ENCODE measurements around the gene TMPRSS9.

Gene TMPRSS9

DNA sequence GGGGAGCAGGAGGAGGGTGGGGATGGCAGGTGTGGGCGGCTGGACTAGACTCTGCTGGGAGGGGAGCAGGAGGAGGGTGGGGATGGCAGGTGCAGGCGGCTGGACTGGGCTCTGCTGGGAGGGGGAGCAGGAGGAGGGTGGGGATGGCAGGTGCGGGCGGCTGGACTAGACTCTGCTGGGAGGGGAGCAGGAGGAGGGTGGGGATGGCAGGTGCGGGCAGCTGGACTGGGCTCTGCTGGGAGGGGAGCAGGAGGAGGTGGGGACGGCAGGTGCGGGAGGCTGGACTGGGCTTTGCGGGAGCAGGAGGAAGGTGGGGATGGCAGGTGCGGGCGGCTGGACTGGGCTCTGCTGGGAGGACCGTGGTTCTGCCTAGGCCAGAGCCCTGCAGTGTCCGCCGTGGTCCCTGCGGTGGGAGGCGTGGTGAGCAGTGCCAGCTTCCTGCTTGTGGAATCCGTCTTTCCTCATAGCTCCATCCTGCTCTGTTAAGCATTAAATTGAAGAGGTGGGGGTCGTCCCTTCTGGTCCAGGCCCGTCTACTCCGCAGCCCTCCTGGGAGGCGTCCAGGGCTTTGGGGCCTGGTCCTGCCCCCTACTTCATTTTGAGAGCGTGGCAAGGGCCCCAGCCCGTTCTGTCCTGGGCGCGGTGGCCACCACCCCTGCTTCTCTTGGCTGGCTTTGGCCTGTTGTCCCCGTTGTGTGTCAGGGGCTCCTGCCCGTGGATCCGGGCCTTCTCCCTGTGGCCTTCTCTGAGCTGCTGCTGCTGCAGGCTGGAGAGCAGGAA, 26.8 kb upstream of the TMPRSS9 start:
- Mint-ChIP-seq H3K4me3 (peak overlapping the region; percentile 61 to 75), H3K9me3 (peaks cover 0 to 5% of the 10 kb centered on the region in 2 donors), H3K36me3 (peaks cover 32 to 43% of the 10 kb centered on the region in 2 donors), H3K27me3 (no peaks in the 10 kb centered on the region), H3K4me1 (peaks cover 66 to 82% of the 10 kb centered on the region in 2 donors), H3K27ac (peak overlapping the region; percentile 62)
- no peak for DNase-seq
- ATAC-seq (replicated peaks): no peak

DNA sequence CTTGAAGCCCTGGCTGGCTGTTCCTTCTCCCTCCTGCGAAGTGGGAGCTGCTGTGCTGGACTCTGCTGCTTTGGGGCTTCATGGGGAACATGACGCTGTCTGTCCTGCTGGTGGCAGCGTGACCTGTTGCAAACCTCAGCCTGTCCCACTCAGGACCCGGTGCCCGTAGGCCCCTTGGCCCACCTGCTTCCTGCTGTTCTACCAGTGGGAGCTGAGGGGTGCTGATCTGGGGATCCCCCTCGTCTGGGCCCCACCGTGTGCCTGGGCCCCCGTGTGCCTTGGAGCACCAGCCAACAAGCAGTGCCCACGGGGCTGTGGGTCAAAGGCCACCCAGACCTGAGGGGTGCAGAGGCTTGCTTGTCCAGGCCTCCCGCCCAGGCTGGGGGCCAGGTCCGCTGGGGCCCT, 26.3 kb upstream of the TMPRSS9 start:
- DNase-seq (no peak), ATAC-seq (replicated peaks) (no peak)
- Mint-ChIP-seq H3K9me3 (peaks cover 0 to 5% of the 10 kb centered on the region in 2 donors), H3K4me1 (peaks cover 64 to 82% of the 10 kb centered on the region in 2 donors), H3K27me3 (no peaks in the 10 kb centered on the region), H3K36me3 (peaks cover 30 to 43% of the 10 kb centered on the region in 2 donors), H3K27ac (peak overlapping the region; percentile 62), H3K4me3 (peak overlapping the region; percentile 61 to 75)

DNA sequence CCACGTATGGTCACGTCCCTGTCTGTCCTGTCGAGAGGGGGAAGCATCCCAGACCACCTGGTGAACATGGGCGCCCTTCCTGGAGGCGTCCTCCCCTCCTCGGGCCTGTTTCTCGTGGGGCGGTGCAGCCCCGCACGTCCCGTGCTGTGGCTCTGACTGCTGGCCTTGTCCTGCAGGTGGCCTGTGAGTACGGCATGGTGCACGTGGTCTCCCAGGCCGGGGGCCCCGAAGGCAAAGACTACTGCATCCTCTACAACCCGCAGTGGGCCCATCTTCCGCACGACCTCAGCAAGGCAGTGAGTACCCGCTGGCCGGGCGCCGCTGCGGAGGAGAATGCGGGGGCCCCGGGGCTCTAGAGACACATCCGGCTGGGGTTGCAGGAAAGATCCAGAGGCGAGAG, 25.6 kb upstream of the TMPRSS9 start:
- DNase-seq: no peak
- peaks cover 61 to 75% of the 10 kb centered on the region in 2 donors for H3K4me1 Mint-ChIP-seq
- no peak overlapping the region for H3K27ac Mint-ChIP-seq
- no peaks in the 10 kb centered on the region for H3K27me3 Mint-ChIP-seq
- ATAC-seq (replicated peaks): no peak
- peaks cover 29 to 38% of the 10 kb centered on the region in 2 donors for H3K36me3 Mint-ChIP-seq
- H3K9me3 Mint-ChIP-seq: peaks cover 0 to 5% of the 10 kb centered on the region in 2 donors
- H3K4me3 Mint-ChIP-seq: no peak overlapping the region

DNA sequence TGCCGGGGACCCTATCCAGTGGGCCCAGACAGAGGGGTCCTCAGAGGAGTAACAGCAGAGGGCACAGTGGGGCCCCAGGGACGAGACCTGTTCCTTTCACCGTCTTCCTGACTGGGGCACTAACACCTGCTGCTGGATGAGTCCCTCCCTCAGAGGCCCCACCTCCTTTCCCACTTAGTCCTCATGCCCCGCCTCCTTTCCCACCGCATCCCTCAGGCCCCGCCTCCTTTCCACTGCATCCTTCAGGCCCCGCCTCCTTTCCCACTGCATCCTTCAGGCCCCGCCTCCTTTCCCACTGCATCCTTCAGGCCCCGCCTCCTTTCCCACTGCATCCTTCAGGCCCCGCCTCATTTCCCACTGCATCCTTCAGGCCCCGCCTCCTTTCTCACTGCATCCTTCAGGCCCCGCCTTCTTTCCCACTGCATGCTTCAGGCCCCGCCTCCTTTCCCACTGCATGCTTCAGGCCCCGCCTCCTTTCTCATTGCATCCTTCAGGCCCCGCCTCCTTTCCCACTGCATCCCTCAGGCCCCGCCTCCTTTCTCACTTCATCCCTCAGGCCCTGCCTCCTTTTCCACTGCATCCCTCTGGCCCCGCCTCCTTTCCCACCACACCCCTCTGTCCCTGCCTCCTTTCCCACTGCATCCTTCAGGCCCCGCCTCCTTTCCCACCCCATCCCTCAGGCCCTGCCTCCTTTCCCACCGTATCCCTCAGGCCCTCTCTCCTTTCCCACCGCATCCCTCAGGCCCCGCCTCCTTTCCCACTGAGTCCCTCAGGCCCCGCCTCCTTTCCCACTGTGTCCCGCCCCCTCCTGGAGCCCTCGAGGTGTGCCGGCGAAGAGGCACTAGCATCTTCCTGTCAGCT, 24.8 kb upstream of the TMPRSS9 start:
- Mint-ChIP-seq H3K27ac (no peak overlapping the region), H3K4me1 (peaks cover 55 to 68% of the 10 kb centered on the region in 2 donors), H3K27me3 (no peaks in the 10 kb centered on the region), H3K9me3 (peaks cover 0 to 5% of the 10 kb centered on the region in 2 donors), H3K4me3 (no peak overlapping the region), H3K36me3 (peaks cover 25 to 33% of the 10 kb centered on the region in 2 donors)
- DNase-seq (no peak), ATAC-seq (replicated peaks) (no peak)

- Mint-ChIP-seq H3K9me3 (peaks cover 0 to 5% of the 10 kb centered on the region in 2 donors), H3K36me3 (peaks cover 25 to 33% of the 10 kb centered on the region in 2 donors), H3K27ac (no peak overlapping the region), H3K4me3 (no peak overlapping the region), H3K27me3 (no peaks in the 10 kb centered on the region), H3K4me1 (peaks cover 51 to 61% of the 10 kb centered on the region in 2 donors)
- ATAC-seq (replicated peaks) (no peak), DNase-seq (no peak)
Measured at GRCh38 chr19:2335848-2336247, 24.2 kb upstream of the TMPRSS9 start.

DNA sequence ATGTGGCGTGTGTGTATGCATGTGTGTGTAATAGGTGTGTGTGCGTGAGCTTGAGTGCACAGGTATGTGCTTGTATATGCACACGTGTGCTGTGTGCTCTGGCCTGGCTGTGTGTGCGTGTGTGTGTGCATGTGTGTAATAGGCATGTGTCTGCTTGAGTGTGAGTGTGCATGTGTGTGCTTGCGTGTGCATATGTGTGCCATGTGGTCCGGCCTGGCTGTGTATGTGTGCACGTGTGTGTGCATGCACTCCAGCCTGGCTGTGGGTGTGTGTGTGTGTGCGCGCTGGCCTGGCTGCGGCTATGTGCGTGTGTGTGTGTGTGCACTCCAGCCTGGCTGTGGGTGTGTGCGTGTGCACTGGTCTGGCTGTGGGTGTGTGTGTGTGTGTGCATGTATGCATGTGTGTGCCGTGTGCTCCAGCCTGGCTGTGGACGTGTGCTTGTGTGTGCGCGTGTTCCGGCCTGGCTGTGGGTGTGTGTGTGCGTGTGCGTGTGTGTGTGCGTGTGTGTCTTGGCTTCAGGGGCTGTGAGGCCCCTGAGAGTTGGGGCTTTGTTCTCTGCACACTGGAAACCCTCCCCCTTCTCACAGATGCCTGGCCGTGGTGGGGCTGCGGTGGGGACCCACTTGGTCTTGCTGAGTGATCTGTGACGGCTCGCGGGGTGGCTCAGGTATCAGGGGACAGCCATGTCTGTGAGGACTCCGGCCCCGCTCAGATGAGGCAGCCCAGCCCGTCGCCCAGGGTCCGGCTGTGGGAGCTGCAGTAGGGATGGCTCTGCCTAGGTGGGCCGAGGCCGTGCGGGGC, 23.3 kb upstream of the TMPRSS9 start:
- Mint-ChIP-seq H3K4me1 (peaks cover 43 to 52% of the 10 kb centered on the region in 2 donors), H3K9me3 (peaks cover 0 to 5% of the 10 kb centered on the region in 2 donors), H3K4me3 (no peak overlapping the region), H3K36me3 (peaks cover 28 to 33% of the 10 kb centered on the region in 2 donors), H3K27me3 (no peaks in the 10 kb centered on the region), H3K27ac (no peak overlapping the region)
- ATAC-seq (replicated peaks) (no peak), DNase-seq (no peak)

DNA sequence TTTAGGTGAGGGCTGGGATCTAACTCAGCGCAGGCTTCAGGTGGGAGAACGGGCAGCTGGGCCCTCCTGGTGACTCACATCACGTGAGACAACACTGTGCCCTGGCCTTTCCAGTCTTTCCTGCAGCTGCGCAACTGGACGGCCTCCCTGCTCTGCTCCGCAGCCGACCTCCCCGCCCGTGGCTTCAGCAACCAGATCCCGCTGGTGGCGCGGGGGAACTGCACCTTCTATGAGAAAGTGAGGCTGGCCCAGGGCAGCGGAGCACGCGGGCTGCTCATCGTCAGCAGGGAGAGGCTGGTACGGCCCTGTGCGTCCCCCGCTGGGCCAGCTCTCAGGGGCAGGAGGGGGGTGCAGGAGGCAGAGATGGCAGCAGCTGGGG, 22.7 kb upstream of the TMPRSS9 start:
- H3K27me3 Mint-ChIP-seq: no peaks in the 10 kb centered on the region
- no peak for ATAC-seq (replicated peaks)
- H3K36me3 Mint-ChIP-seq: peaks cover 28 to 33% of the 10 kb centered on the region in 2 donors
- no peak overlapping the region for H3K4me3 Mint-ChIP-seq
- DNase-seq: no peak
- H3K9me3 Mint-ChIP-seq: peaks cover 0 to 5% of the 10 kb centered on the region in 2 donors
- H3K4me1 Mint-ChIP-seq: peaks cover 37 to 47% of the 10 kb centered on the region in 2 donors
- peak overlapping the region; percentile 62 for H3K27ac Mint-ChIP-seq

DNA sequence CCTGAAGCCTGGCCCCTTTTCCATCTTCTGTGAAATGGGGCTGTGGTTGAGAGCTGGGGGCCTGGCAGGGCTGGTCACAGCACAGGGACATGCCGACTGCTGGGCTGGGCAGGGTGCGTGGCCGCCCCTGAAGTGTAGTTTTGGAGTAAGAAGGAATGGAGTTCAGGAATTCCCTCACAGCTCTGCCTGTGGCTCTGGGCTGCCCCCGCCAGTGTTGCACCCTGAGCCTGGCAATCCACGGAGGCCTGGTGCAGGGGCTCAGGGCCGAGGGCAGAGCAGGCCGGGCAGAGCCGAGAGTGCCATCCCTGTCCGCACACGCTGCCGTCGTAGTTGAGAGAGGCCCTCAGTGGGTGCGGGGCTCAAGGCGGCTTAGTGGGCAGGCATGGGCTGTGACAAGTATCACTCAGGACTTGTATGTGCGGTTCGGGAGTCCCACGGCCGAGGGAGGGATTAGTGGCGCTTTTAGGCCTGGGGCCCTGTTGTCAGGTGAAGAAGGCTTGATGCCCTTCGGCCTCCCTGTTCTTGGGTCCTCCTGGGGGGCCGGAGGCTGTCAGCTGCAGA, 21.9 kb upstream of the TMPRSS9 start:
- H3K4me3 Mint-ChIP-seq: no peak overlapping the region
- no peaks in the 10 kb centered on the region for H3K27me3 Mint-ChIP-seq
- peaks cover 28 to 33% of the 10 kb centered on the region in 2 donors for H3K36me3 Mint-ChIP-seq
- H3K4me1 Mint-ChIP-seq: peaks cover 32 to 40% of the 10 kb centered on the region in 2 donors
- ATAC-seq (replicated peaks) (no peak), DNase-seq (no peak)
- no peak overlapping the region for H3K27ac Mint-ChIP-seq
- peaks cover 0 to 5% of the 10 kb centered on the region in 2 donors for H3K9me3 Mint-ChIP-seq

GRCh38 chr19:2338751-2339643, 21.1 kb upstream of the TMPRSS9 start:
- Mint-ChIP-seq H3K27ac (no peak overlapping the region), H3K36me3 (peaks cover 28 to 33% of the 10 kb centered on the region in 2 donors), H3K27me3 (no peaks in the 10 kb centered on the region), H3K4me1 (peaks cover 25 to 31% of the 10 kb centered on the region in 2 donors), H3K9me3 (peaks cover 0 to 5% of the 10 kb centered on the region in 2 donors), H3K4me3 (no peak overlapping the region)
- DNase-seq (no peak), ATAC-seq (replicated peaks) (no peak)

- ATAC-seq (replicated peaks) (no peak), DNase-seq (no peak)
- no peaks in the 10 kb centered on the region for H3K27me3 Mint-ChIP-seq
- peaks cover 19 to 23% of the 10 kb centered on the region in 2 donors for H3K4me1 Mint-ChIP-seq
- no peak overlapping the region for H3K27ac Mint-ChIP-seq
- no peak overlapping the region for H3K4me3 Mint-ChIP-seq
- H3K9me3 Mint-ChIP-seq: peaks cover 0 to 5% of the 10 kb centered on the region in 2 donors
- H3K36me3 Mint-ChIP-seq: peaks cover 25 to 34% of the 10 kb centered on the region in 2 donors
Measured at GRCh38 chr19:2339644-2340310, 20.3 kb upstream of the TMPRSS9 start.

DNA sequence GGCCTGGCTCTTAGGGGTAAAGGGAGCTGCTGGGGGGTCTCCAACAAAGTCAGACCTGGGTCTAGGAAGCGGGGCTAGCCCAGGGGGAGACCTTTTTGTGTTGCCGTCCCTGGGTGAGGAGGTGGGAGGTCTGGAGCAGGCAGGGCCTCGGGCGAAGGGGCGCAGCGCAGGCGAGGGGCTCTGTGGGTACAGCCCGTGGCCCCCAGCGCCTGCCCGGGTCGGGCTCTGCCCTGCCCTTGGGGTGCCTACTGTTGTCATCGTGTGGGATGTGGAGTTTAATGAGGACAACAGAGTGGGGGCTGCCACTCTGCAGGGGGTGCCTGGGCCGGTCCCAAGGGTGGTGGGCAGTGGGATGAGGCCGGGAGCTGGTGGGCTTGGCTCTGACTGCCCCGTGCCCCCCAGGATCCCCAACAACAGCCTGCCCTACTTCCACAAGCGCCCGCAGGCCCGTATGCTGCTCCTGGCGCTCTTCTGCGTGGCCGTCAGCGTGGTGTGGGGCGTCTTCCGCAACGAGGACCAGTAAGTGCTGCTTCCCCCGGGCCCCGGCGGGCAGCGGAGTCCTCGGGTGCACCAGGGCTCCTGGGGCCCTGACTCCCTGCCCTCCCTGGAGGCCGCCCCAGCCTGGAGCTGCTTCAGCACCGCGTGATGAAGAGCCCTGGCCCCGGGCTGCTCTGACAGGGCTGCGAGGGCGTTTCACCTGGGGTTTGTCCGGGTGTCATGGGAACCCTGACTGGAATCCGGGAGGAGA, 19.4 kb upstream of the TMPRSS9 start:
- no peaks in the 10 kb centered on the region for H3K27me3 Mint-ChIP-seq
- no peak overlapping the region for H3K27ac Mint-ChIP-seq
- ATAC-seq (replicated peaks): no peak
- H3K36me3 Mint-ChIP-seq: peaks cover 23 to 32% of the 10 kb centered on the region in 2 donors
- H3K9me3 Mint-ChIP-seq: peaks cover 0 to 1% of the 10 kb centered on the region in 2 donors
- no peak for DNase-seq
- H3K4me3 Mint-ChIP-seq: no peak overlapping the region
- H3K4me1 Mint-ChIP-seq: peaks cover 14 to 19% of the 10 kb centered on the region in 2 donors

DNA sequence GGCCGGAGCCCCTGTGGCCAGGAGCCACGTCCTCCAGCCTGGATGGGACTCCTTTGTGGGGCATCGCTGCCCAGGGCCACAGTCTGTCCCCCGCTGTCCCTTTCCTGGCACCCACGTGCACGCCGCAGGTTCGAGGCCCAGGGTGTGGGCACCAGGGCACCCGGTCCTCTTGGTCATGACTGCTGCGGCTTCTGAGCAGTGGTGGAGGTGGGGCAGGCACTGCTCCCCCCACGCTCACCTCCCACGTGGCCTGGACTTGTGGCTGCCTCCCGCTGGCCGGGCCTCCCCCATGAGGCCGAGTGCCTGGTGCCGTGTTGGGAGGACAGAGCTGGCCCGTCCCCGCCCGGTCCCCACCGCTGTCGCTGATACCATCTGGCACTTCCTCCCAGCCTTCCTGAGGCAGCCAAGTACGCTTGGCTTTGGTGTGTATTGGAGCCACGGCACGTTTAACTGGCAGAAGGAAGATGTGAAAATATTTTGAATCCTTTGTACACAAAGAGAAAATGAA, 18.8 kb upstream of the TMPRSS9 start:
- Mint-ChIP-seq H3K4me3 (no peak overlapping the region), H3K4me1 (peaks cover 9 to 13% of the 10 kb centered on the region in 2 donors), H3K27me3 (no peaks in the 10 kb centered on the region), H3K36me3 (peaks cover 16 to 29% of the 10 kb centered on the region in 2 donors), H3K9me3 (no peaks in the 10 kb centered on the region), H3K27ac (no peak overlapping the region)
- no peak for DNase-seq
- ATAC-seq (replicated peaks): no peak
